PC-9 (cell line): Measurements from ENCODE around the gene ALK. TPM values are rescaled to one million over a fixed set of nuclear protein-coding genes. Genes with fewer than 3 reads are reported as not detected.

Source experiments
- BruUV-seq: library from RNA; stranded (reverse); fragments of 400-500 nt; replicated peaks from 2 replicates; lab custom pipeline; 2021; lab: Mats Ljungman, UMichigan
- CTCF ChIA-PET: fragments of 300-600 bp; sonication (Branson Sonifier 250); formaldehyde crosslinking; loops from one replicate; lab custom pipeline; 2022; ENCODE audit warnings: antibody characterized with exemption; lab: Charles Lee
- POLR2A ChIA-PET: fragments of 300-600 bp; sonication (Branson Sonifier 250); formaldehyde crosslinking; loops from one replicate; lab custom pipeline; 2022; ENCODE audit warnings: antibody characterized with exemption; ENCODE audit not compliant: unreplicated experiment; lab: Charles Lee
- DNase-seq, 2 experiments: peaks; one replicate each; pipeline versions ENCODE4 v3.0.0 to v3.0.0-alpha.2; 2015 to 2022; ENCODE audit warnings: mixed read lengths in 1 of 2
- H2AFZ ChIP-seq: fragments of 200-600 bp; sonication (generic); 2 replicates; pipeline ENCODE4 v1.8.1; 2017; ENCODE audit warnings: antibody characterized with exemption
- H3F3A ChIP-seq: fragments of 200-600 bp; sonication (generic); 2 replicates; pipeline ENCODE4 v1.8.1; 2017; ENCODE audit warnings: antibody characterized with exemption, mild to moderate bottlenecking, low read depth; ENCODE audit not compliant: insufficient read depth
- H3K27ac ChIP-seq: fragments of 200-600 bp; sonication (generic); 2 replicates; pipeline ENCODE4 v1.6.1; 2016; ENCODE audit warnings: mixed run types
- H3K27me3 ChIP-seq: fragments of 200-600 bp; sonication (generic); 2 replicates; pipeline ENCODE4 v1.6.1; 2016; ENCODE audit warnings: low read depth, mixed run types; ENCODE audit not compliant: insufficient read depth
- H3K36me3 ChIP-seq: fragments of 200-600 bp; sonication (generic); 2 replicates; pipeline ENCODE4 v1.6.1; 2016; ENCODE audit warnings: low read depth, mixed run types
- H3K4me1 ChIP-seq: fragments of 200-600 bp; sonication (generic); replicated peaks from 2 replicates; pipeline ENCODE4 v1.6.1; 2016; ENCODE audit warnings: mixed run types; ENCODE audit not compliant: insufficient read depth
- H3K4me2 ChIP-seq: fragments of 200-600 bp; sonication (generic); 2 replicates; pipeline ENCODE4 v1.6.1; 2017; ENCODE audit warnings: mixed run types
- H3K4me3 ChIP-seq: fragments of 200-600 bp; sonication (generic); 2 replicates; pipeline ENCODE4 v1.6.1; 2016; ENCODE audit warnings: mixed run types
- H3K79me2 ChIP-seq: fragments of 200-600 bp; sonication (generic); 2 replicates; pipeline ENCODE4 v1.6.1; 2017; ENCODE audit warnings: low read depth, mixed run types
- H3K9me2 ChIP-seq: fragments of 200-600 bp; sonication (generic); 2 replicates; pipeline ENCODE4 v1.8.1; 2017; ENCODE audit warnings: mild to moderate bottlenecking; ENCODE audit not compliant: insufficient read depth
- H3K9me3 ChIP-seq: fragments of 200-600 bp; sonication (generic); 2 replicates; pipeline ENCODE4 v1.8.1; 2016; ENCODE audit warnings: low read depth; ENCODE audit not compliant: insufficient read depth
- H4K20me1 ChIP-seq: fragments of 200-600 bp; sonication (generic); 2 replicates; pipeline ENCODE4 v1.8.1; 2017; ENCODE audit not compliant: insufficient read depth
- CTCF ChIP-seq: fragments of 200-600 bp; sonication (generic); conservative IDR thresholded peaks from 2 replicates; pipeline ENCODE4 v1.6.1; 2017; ENCODE audit warnings: mixed run types, antibody characterized with exemption, mild to moderate bottlenecking, moderate library complexity
- EZH2 ChIP-seq: fragments of 200-600 bp; sonication (generic); IDR thresholded peaks from 2 replicates; pipeline ENCODE4 v1.8.0; 2017; ENCODE audit warnings: antibody characterized with exemption, low read depth
- intact Hi-C: fragments of 100-400 bp; cut with micrococcal nuclease; formaldehyde crosslinking; loops from one replicate; pipeline ENCODE4 v1.10.0; 2022; ENCODE audit not compliant: unreplicated experiment
- total RNA-seq: library from RNA; stranded (reverse); gene quantifications from 2 replicates; pipeline ENCODE4 v1.2.3, GENCODE V29; 2021

ALK gene
- total RNA-seq, 1 experiment from 2014 or later: not detected

- no peaks in the 10 kb centered on the region for H3K79me2 ChIP-seq
- no peak overlapping the region for H3K4me3 ChIP-seq
- no peak for DNase-seq
- CTCF ChIA-PET: no interaction called here
- no peaks in the 10 kb centered on the region for H3K36me3 ChIP-seq
- H3K27ac ChIP-seq: no peak overlapping the region
- intact Hi-C loops: no loop called here
- no peaks in the 10 kb centered on the region for H4K20me1 ChIP-seq
- POLR2A ChIA-PET: no interaction called here
- no peaks in the 10 kb centered on the region for H3F3A ChIP-seq
- no peak overlapping the region for H3K4me2 ChIP-seq
- H3K4me1 ChIP-seq: no peaks in the 10 kb centered on the region
- H2AFZ ChIP-seq: no peak overlapping the region
- no peak for TF ChIP-seq CTCF
- TF ChIP-seq EZH2: no peak
- H3K9me3 ChIP-seq: no peaks in the 10 kb centered on the region
- peaks cover 53% of the 10 kb centered on the region for H3K27me3 ChIP-seq
- no TSS peak for BruUV-seq
- H3K9me2 ChIP-seq: no peaks in the 10 kb centered on the region
Observed at GRCh38 chr2:29423061-29423666, 498.2 kb downstream of the ALK start.

- POLR2A ChIA-PET: no interaction called here
- TF ChIP-seq EZH2 (no peak), CTCF (no peak)
- no peak overlapping the region for H3K27ac ChIP-seq
- DNase-seq: no peak
- no peaks in the 10 kb centered on the region for H3K36me3 ChIP-seq
- H3K4me3 ChIP-seq: no peak overlapping the region
- CTCF ChIA-PET: no interaction called here
- H3K4me1 ChIP-seq: no peaks in the 10 kb centered on the region
- no peaks in the 10 kb centered on the region for H3F3A ChIP-seq
- intact Hi-C loops: no loop called here
- H4K20me1 ChIP-seq: no peaks in the 10 kb centered on the region
- no peaks in the 10 kb centered on the region for H3K9me2 ChIP-seq
- peaks cover 73% of the 10 kb centered on the region for H3K27me3 ChIP-seq
- BruUV-seq: no TSS peak
- no peaks in the 10 kb centered on the region for H3K79me2 ChIP-seq
- no peak overlapping the region for H2AFZ ChIP-seq
- H3K9me3 ChIP-seq: no peaks in the 10 kb centered on the region
- H3K4me2 ChIP-seq: no peak overlapping the region
Observed at GRCh38 chr2:29420999-29421782, 500.2 kb downstream of the ALK start.

DNA sequence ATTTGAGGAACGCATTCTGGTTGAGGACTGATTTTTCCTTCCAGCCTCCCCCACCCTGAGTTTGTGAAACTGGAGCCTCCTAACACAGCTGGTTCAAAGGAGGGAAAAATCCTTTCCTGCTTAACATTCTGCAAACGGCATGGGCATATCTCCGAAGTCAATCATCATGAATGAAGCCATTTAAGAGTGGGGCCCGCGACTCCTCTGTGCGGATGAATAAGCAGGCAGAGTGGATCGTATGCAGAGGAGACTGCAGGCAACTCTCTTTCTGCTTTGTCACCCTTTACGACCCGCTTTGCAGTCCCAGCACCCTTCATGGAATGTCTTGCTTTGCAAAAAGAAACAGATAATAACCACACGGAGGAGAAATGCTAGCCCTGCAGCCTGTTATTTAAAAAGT is 500.9 kb downstream of the ALK start:
- Histone ChIP-seq H3K27ac (no peak overlapping the region), H4K20me1 (no peaks in the 10 kb centered on the region), H3K9me2 (no peaks in the 10 kb centered on the region), H2AFZ (no peak overlapping the region), H3K4me2 (no peak overlapping the region), H3F3A (no peaks in the 10 kb centered on the region), H3K79me2 (no peaks in the 10 kb centered on the region), H3K4me1 (no peaks in the 10 kb centered on the region), H3K36me3 (no peaks in the 10 kb centered on the region), H3K9me3 (no peaks in the 10 kb centered on the region), H3K4me3 (no peak overlapping the region), H3K27me3 (peaks cover 80% of the 10 kb centered on the region)
- no TSS peak for BruUV-seq
- ChIA-PET CTCF (no interaction called here), POLR2A (no interaction called here)
- intact Hi-C loops: no loop called here
- no peak for DNase-seq
- no peak for TF ChIP-seq EZH2
- TF ChIP-seq CTCF: no peak
